Natural killer cell (primary cell): ENCODE data around the gene TBC1D24. TPM values are rescaled to one million over a fixed set of nuclear protein-coding genes. Genes with fewer than 3 reads are reported as not detected.

ENCODE experiments used
- ATAC-seq, 3 donors: fragments of 150-1000 bp in 2 of 3; fragments of 200-7000 bp in 1 of 3; cut with Tn5 transposase; 1 replicate in 1 of 3; 2 replicates in 2 of 3; pipeline ENCODE4 v1.10.0; 2021; ENCODE audit warnings: mild to moderate bottlenecking in 2 of 3, moderate library complexity in 2 of 3
- DNase-seq, 2 donors: peaks; one replicate each; pipeline versions ENCODE4 v3.0.0 to v3.0.0-alpha.2; 2013 to 2021; ENCODE audit warnings: mixed read lengths in 1 of 2
- H3K27ac ChIP-seq: one replicate; pipeline ENCODE4 v1.5.1; 2013; ENCODE audit warnings: mild to moderate bottlenecking, low read length
- H3K27me3 ChIP-seq: one replicate; pipeline ENCODE4 v1.6.1; 2013; ENCODE audit warnings: low read length; ENCODE audit not compliant: control insufficient read depth, insufficient read depth
- H3K36me3 ChIP-seq: one replicate; pipeline ENCODE4 v1.6.1; 2013; ENCODE audit warnings: low read length; ENCODE audit not compliant: control insufficient read depth, insufficient read depth
- H3K4me1 ChIP-seq: one replicate; pipeline ENCODE4 v1.6.1; 2013; ENCODE audit warnings: low read length; ENCODE audit not compliant: control insufficient read depth, insufficient read depth
- H3K4me3 ChIP-seq: one replicate; pipeline ENCODE4 v1.5.1; 2013; ENCODE audit warnings: low read length
- H3K9me3 ChIP-seq: one replicate; pipeline ENCODE4 v1.6.1; 2013; ENCODE audit warnings: low read length; ENCODE audit not compliant: control insufficient read depth, insufficient read depth
- H3K27ac Mint-ChIP-seq, 2 donors: one replicate each; pipeline ENCODE4 v1.8.0; 2022; ENCODE audit warnings: mild to moderate bottlenecking in 2 of 2, mixed read lengths in 2 of 2, moderate library complexity in 1 of 2
- H3K27me3 Mint-ChIP-seq, 2 donors: one replicate each; pipeline ENCODE4 v1.8.0; 2022; ENCODE audit warnings: low read depth in 2 of 2, mixed read lengths in 2 of 2
- H3K36me3 Mint-ChIP-seq: one replicate; pipeline ENCODE4 v1.8.0; 2022; ENCODE audit warnings: mixed read lengths
- H3K4me1 Mint-ChIP-seq, 2 donors: one replicate each; pipeline ENCODE4 v1.8.0; 2022; ENCODE audit warnings: mixed read lengths in 2 of 2
- H3K4me3 Mint-ChIP-seq: one replicate; pipeline ENCODE4 v1.8.0; 2022; ENCODE audit warnings: mild to moderate bottlenecking, moderate library complexity, mixed read lengths
- H3K9me3 Mint-ChIP-seq, 2 donors: one replicate each; pipeline ENCODE4 v1.8.0; 2022; ENCODE audit warnings: mixed read lengths in 2 of 2
- WGBS: methylation state at CpG from one replicate; pipeline ENCODE4 v1.1.7; 2013; ENCODE audit warnings: missing lambda C conversion rate; ENCODE audit not compliant: insufficient coverage; 5-methylcytosine and 5-hydroxymethylcytosine counted together
- intact Hi-C: fragments of 100-400 bp; cut with micrococcal nuclease; formaldehyde crosslinking; loops from one replicate; pipeline ENCODE4 v1.14.2; 2022
- total RNA-seq, 4 donors: library from RNA; stranded (reverse); fragments of 120-200 nt in 1 of 4; gene quantifications; one replicate each; pipeline versions ENCODE4 v1.2.3 to v1.2.4, GENCODE V29; 2013 to 2022
- TF ChIP-seq, protein P1 (sequence below): fragments of 200-600 bp; IDR thresholded peaks from one replicate; pipeline ENCODE4 v1.8.0; 2022; ENCODE audit warnings: antibody characterized with exemption

Gene TBC1D24
- total RNA-seq, 3 donors from 2014 or later (not counting 1 experiment from before 2014, with no cell fraction given): 7.2 to 13.0 (median 10.9) TPM

- H3K36me3 Mint-ChIP-seq: no peaks in the 10 kb centered on the region
- no peaks in the 10 kb centered on the region for H3K27me3 Mint-ChIP-seq
- H3K27me3 ChIP-seq: no peaks in the 10 kb centered on the region
- no peaks in the 10 kb centered on the region for H3K9me3 ChIP-seq
- 24% methylated on average over 41 of the region's 41 CpGs for WGBS
- peak overlapping the region; percentile 88 for H3K4me3 Mint-ChIP-seq
- ATAC-seq: peak; percentile 67 to 81 (median 68)
- intact Hi-C loops: no loop called here
- H3K27ac ChIP-seq: peak overlapping the region; percentile 76
- peaks cover 51% of the 10 kb centered on the region for H3K4me1 ChIP-seq
- H3K27ac Mint-ChIP-seq: peak overlapping the region; percentile 89 to 91
- no peaks in the 10 kb centered on the region for H3K9me3 Mint-ChIP-seq
- H3K4me1 Mint-ChIP-seq: peaks cover 37 to 51% of the 10 kb centered on the region in 2 donors
- TF ChIP-seq, protein P1, sequence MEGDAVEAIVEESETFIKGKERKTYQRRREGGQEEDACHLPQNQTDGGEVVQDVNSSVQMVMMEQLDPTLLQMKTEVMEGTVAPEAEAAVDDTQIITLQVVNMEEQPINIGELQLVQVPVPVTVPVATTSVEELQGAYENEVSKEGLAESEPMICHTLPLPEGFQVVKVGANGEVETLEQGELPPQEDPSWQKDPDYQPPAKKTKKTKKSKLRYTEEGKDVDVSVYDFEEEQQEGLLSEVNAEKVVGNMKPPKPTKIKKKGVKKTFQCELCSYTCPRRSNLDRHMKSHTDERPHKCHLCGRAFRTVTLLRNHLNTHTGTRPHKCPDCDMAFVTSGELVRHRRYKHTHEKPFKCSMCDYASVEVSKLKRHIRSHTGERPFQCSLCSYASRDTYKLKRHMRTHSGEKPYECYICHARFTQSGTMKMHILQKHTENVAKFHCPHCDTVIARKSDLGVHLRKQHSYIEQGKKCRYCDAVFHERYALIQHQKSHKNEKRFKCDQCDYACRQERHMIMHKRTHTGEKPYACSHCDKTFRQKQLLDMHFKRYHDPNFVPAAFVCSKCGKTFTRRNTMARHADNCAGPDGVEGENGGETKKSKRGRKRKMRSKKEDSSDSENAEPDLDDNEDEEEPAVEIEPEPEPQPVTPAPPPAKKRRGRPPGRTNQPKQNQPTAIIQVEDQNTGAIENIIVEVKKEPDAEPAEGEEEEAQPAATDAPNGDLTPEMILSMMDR: no peak
- H3K36me3 ChIP-seq: peaks cover 25% of the 10 kb centered on the region
- peak; percentile 60 to 90 for DNase-seq
- peak overlapping the region; percentile 36 for H3K4me3 ChIP-seq
Measured at GRCh38 chr16:2520784-2521531, 46.0 kb downstream of the TBC1D24 start.

DNA sequence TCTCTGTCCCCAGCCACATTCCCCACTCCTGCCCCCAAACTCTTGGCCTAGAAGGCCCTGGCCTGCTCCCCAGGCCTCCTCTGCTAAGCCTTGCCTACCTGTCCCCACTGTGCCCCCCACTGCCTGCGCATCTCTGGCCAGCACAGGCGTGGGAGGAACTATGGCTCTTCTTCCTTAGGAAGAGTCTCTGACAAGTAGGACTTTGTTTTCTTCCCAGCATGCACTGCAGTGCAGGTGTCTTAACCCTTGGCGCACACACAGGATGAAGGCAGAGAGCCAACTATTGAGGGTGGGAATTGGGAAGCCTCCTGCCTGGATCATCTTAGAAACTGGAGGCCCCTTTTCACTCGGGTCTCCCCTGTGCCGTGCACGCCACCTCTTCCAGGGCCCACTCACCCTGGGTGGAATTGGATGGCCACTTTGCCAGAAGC is 48.9 kb downstream of the TBC1D24 start:
- Histone ChIP-seq H3K27ac (no peak overlapping the region), H3K4me3 (no peak overlapping the region), H3K36me3 (peaks cover 40% of the 10 kb centered on the region), H3K4me1 (peaks cover 23% of the 10 kb centered on the region), H3K9me3 (no peaks in the 10 kb centered on the region), H3K27me3 (no peaks in the 10 kb centered on the region)
- Mint-ChIP-seq H3K9me3 (no peaks in the 10 kb centered on the region), H3K4me1 (peaks cover 19 to 24% of the 10 kb centered on the region in 2 donors), H3K36me3 (no peaks in the 10 kb centered on the region), H3K27me3 (no peaks in the 10 kb centered on the region), H3K4me3 (no peak overlapping the region), H3K27ac (no peak overlapping the region)
- WGBS: 96% methylated on average over 6 of the region's 6 CpGs
- intact Hi-C loops: no loop called here
- ATAC-seq (no peak), DNase-seq (no peak)
- TF ChIP-seq, protein P1: no peak

DNA sequence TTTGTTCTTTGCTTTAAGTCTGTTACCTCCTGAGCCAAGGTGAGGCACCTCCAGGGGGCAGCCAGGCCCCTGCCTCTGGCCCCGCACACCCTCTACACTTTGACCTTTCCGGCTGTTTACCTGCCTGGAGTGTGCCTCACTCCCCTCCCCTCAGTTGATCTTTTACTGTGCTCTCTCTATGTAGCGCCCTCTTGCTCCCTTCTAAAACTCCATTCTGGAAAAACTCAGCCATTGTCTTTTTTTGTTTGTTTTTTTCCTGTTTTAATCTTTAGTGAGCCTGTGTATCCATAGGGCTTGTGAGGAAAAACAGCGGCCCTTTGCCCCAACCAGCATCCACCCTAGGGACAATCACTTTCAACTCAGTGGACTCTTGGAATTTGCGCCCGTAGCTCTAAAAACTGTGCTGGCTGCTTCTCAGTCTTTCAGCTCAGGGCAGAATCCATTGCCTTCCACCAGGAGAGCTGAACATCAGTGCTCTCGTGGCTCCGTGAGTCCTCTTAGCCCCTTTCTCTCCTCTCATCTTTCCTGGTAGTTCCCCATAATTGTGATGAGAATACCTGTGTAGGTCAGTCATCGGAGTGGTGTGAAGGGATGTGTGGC is 49.5 kb downstream of the TBC1D24 start:
- DNase-seq: no peak
- H3K4me3 Mint-ChIP-seq: peak overlapping the region; percentile 29

More for the DNA sequence above, 49.5 kb downstream of the TBC1D24 start:
- H3K27me3 ChIP-seq: no peaks in the 10 kb centered on the region
- peaks cover 17% of the 10 kb centered on the region for H3K4me1 ChIP-seq
- Mint-ChIP-seq H3K4me1 (peaks cover 17 to 18% of the 10 kb centered on the region in 2 donors), H3K27ac (peak overlapping the region; percentile 5 to 10), H3K36me3 (no peaks in the 10 kb centered on the region), H3K9me3 (no peaks in the 10 kb centered on the region), H3K27me3 (no peaks in the 10 kb centered on the region)
- H3K27ac ChIP-seq: no peak overlapping the region
- peaks cover 46% of the 10 kb centered on the region for H3K36me3 ChIP-seq
- intact Hi-C loops: no loop called here
- H3K4me3 ChIP-seq: no peak overlapping the region
- no peak for ATAC-seq
- WGBS: 96% methylated on average over 8 of the region's 9 CpGs
- TF ChIP-seq, protein P1: no peak
- no peaks in the 10 kb centered on the region for H3K9me3 ChIP-seq
